Measurements from ENCODE around the gene CACNA1C.
"Not testable (repeated sequence)": the region's sequence is repeated elsewhere in the genome, so short reads cannot be mapped to it uniquely, and the experiment has no call there.

Gene CACNA1C

GRCh38 chr12:2101359-2101758, 48.6 kb downstream of the CACNA1C start:
- FAIRE-seq = no peak
- TF ChIP-seq CTCF (IDR thresholded peaks at IDR 0.05; ENCODE audit: insufficient read depth, missing control alignments) = no peak
- no peak for DNase-seq (ENCODE audit: insufficient read length, low spot score)

- no peak for FAIRE-seq
- no peak for DNase-seq (ENCODE audit: insufficient read length, low spot score)
- no peak for TF ChIP-seq CTCF (IDR thresholded peaks at IDR 0.05; ENCODE audit: insufficient read depth, missing control alignments)
Observed at GRCh38 chr12:2101771-2102170, 49.0 kb downstream of the CACNA1C start.

- FAIRE-seq; DNase-seq (ENCODE audit: insufficient read length, low spot score): not testable (repeated sequence)
Observed at GRCh38 chr12:2102736-2103135, 49.9 kb downstream of the CACNA1C start.

GRCh38 chr12:2105387-2105786, 52.6 kb downstream of the CACNA1C start:
- FAIRE-seq; DNase-seq (ENCODE audit: insufficient read length, low spot score): not testable (repeated sequence)

GRCh38 chr12:2108166-2108565, 55.4 kb downstream of the CACNA1C start:
- DNase-seq (ENCODE audit: insufficient read length, low spot score) (no peak), FAIRE-seq (no peak)
- TF ChIP-seq CTCF (IDR thresholded peaks at IDR 0.05; ENCODE audit: insufficient read depth, missing control alignments) = no peak

- DNase-seq (ENCODE audit: insufficient read length, low spot score) (no peak), FAIRE-seq (no peak)
- no peak for TF ChIP-seq CTCF (IDR thresholded peaks at IDR 0.05; ENCODE audit: insufficient read depth, missing control alignments)
Observed at GRCh38 chr12:2108975-2109671, 56.3 kb downstream of the CACNA1C start.

GRCh38 chr12:2110127-2110526, 57.3 kb downstream of the CACNA1C start:
- DNase-seq (ENCODE audit: insufficient read length, low spot score) = no peak
- FAIRE-seq = no peak
- TF ChIP-seq CTCF (IDR thresholded peaks at IDR 0.05; ENCODE audit: insufficient read depth, missing control alignments) = no peak

- no peak for TF ChIP-seq CTCF (IDR thresholded peaks at IDR 0.05; ENCODE audit: insufficient read depth, missing control alignments)
- DNase-seq (ENCODE audit: insufficient read length, low spot score) = no peak
- no peak for FAIRE-seq
Observed at GRCh38 chr12:2110849-2111566, 58.2 kb downstream of the CACNA1C start.

Data from D721Med (cell line).